NCI-H510A treated with DMSO at 0.1 percent for 48 hours (cell line): ENCODE measurements around the gene IL17RE.
"Not testable (repeated sequence)": the region's sequence is repeated elsewhere in the genome, so short reads cannot be mapped to it uniquely, and the experiment has no call there.

Experiments
- DNase-seq: peaks from one replicate; lab custom pipeline; 2025; lab: John Stamatoyannopoulos, UW

Gene IL17RE

DNA sequence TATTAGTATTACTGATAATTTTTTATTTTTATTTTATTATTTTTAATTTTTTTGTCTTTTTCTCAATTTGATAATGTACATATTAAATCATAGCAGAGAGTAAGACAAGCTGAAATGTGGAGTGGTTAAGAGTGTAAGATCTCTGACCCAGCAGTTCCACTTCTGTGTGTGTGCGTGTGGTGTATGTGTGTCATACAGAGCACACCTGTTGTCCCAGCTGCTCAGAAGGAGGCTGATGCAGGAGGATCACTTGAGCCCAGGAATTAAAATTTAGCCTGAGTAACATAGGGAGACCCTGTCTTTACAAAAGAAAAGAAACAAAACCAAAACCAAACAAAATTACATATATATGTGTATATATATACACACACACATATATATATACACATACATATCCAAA lies 21.2 kb upstream of the IL17RE start:
- peak; percentile 6 for DNase-seq

GRCh38 chr3:9883706-9884554 lies 18.7 kb upstream of the IL17RE start:
- no peak for DNase-seq

GRCh38 chr3:9884555-9885165 lies 18.0 kb upstream of the IL17RE start:
- no peak for DNase-seq

GRCh38 chr3:9886328-9886727 lies 16.3 kb upstream of the IL17RE start:
- no peak for DNase-seq

DNA sequence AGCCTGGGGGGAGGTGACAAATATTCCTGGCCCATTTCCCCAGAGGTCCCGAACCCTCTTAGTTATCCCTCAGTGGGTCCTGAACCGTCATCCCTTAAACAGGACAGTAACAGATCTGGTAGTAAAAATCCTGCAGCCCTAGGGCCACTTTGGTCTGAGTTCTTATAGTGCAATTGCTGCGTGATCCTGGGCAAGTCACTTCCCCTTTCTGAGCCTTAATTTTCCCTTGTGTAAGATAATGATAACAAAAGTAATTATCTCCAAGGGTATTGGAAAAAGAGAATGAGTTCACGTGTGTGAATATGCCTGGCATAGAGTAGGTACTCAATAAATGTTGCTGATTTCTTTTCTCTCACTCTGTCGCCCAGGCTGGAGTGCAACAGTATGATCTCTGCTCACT lies 15.2 kb upstream of the IL17RE start:
- no peak for DNase-seq

GRCh38 chr3:9888540-9888939 lies 14.1 kb upstream of the IL17RE start:
- no peak for DNase-seq

DNA sequence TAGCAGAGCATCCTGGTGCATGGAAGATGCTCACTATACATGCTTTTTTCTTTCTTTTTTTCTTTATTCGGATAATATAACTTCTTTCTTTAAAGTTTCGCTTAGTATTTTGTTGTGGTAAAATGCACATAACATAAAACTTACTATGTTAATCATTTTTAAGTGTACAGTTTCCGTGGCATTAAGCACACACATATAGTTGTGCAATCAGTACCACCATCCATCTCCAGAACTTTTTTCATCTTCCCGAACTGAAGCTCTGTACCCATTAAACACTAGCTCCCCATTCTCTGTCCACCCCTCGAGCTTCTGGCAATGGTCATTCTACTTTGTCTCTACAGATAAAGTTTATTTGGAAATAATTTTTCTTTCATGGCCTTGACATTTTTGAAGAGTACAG lies 13.2 kb upstream of the IL17RE start:
- no peak for DNase-seq

- peak; percentile 50 for DNase-seq
These were observed 12.2 kb upstream of the IL17RE start, which contains the start of gene JAGN1 for GRCh38 chr3:9890249-9891071. Gene JAGN1, plus strand, starts transcription at chr3:9890610. Its CDS starts 113 bp downstream, at chr3:9890723.

- no peak for DNase-seq
These were observed 11.5 kb upstream of the IL17RE start for GRCh38 chr3:9891072-9891622.

- DNase-seq, result no peak
These were observed 8.9 kb upstream of the IL17RE start for GRCh38 chr3:9893739-9894138.

DNA sequence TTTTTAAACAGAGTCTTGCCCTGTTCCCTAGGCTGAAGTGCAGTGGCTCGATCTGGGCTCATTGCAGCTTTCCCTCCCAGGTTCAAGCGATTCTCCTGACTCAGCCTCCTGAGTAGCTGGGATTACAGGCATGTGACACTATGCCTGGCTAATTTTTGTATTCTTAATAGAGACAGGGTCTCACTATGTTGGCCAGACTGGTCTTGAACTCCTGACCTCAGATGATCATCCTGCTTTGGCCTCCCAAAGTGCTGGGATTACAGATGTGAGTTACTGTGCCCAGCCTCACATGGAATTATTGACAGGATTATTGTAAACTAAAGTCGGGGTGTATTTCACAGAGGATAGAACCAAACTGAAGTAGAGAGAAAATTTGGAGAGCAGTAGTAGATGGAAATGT lies 6.9 kb upstream of the IL17RE start:
- not testable (repeated sequence) for DNase-seq

DNA sequence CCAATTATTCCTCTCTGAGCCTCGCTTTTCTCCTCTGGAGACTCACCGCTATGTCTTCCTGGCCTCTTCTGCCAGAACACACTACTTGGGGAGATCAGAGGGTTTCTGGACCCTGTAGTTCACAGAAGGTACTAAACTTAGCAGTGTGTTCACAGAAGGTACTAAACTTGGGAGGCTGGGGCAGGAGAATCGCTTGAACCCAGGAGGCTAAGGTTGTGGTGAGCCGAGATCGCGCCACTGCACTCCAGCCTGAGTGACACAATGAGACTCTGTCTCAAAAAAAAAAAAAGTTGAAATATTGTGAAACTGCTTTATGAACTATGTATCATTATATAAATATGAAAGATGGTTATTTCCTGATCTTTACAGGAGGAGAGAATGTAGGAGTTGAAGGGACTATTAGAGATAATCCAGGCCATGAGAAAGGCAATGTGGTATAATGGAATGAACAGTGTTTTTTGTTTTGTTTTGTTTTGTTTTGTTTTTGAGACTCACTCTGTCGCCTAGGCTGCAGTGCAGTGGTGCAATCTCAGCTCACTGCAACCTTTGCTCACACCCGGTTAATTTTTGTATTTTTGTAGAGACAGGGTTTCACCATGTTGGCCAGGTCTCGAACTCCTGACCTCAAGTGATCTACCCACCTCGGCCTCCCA lies 5.8 kb upstream of the IL17RE start:
- DNase-seq, result not testable (repeated sequence)

DNA sequence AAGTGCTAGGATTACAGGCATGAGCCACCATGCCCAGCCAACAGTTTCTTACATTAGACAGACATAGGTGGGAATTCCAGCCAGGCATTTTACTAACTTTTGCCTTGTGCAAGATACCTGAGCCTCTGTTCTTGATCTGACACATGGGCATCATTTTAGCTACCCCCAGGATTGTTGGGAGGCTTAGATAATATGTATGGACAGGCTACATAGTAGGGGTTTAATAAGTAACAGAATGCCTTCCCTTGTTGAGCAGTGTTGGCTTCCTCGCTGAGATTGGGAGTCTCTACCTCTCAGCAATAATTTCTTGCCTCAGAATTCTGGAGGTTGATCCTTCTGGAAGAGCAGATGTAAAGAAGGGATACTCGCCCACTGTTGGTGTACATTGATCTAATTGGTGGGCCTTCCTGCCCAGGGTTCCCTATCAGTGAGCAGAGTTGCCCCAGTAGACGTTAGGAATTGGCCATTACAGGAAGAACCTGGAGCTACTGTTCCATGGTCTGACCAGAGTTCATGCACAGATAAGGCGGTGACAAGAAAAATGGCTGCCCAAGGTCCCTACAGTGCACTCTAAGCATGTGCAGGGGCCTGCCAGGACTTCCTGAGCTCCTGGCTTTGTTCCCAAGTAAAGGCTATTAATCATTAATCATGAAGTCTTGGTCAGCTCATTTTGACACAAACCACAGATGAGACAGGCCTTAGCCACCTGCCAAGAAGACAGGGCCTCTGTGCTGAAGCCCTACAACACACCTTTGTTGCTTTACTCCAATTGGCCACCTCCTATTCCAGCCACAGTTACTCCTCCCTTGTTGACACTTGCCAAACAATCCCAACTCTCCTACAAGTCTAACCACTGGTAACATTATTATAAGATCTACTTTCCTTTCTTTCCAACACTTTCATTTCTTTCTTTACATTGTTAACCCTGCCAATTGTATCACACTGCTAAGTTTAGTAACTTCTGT lies 5.0 kb upstream of the IL17RE start:
- peak; percentile 14 for DNase-seq

GRCh38 chr3:9898467-9899241 lies 4.0 kb upstream of the IL17RE start:
- no peak for DNase-seq

DNA sequence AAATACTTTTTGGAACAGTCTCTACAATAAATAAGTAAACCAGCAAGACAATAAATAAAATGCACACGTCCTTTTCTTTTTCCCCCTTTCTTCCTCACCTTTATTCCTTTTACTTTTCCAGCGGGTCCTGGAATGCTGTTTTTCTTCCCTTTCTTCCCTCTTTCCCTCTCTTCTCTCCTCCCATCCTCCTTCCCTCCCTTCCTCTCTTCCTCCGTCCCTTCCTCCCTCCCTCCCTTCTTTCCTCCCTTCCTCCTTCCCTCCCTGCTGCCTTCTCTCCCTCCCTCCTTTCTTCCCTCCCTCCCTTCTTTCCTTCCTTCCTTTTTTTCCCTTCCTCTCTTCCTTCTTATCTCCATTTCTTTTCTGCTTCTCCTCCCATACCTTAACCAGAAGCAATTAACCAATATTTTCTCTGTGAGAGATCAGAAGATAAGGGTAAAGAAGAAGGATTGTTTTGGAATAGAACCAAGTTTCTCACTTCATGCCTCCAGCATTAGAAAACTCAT lies 3.3 kb upstream of the IL17RE start:
- DNase-seq, result no peak

GRCh38 chr3:9900965-9901415 lies 1.7 kb upstream of the IL17RE start:
- DNase-seq, result not testable (repeated sequence)

DNA sequence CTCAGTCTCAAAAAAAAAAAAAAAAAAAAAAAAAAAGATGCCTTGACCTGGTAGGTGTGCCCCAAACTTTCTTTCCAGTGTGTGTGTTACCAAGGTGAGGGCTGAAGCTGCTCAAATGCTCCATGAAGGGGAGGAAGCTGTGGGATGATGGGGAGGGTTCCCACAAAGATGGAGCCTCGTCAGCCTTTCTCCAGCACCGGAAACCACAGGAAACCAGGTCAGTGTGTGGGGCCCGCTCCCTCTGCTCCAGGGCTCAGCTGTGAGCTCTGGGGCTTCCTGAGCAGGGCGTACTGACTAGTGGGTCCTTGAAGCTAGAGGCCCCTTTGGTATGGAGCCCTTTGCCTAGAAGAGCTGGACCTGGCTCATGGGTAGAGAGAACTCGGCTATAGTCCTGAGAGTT lies 681 bp upstream of the IL17RE start:
- DNase-seq, result no peak

- DNase-seq, result no peak
These were observed 583 bp downstream of the IL17RE start for GRCh38 chr3:9903238-9903624.

DNA sequence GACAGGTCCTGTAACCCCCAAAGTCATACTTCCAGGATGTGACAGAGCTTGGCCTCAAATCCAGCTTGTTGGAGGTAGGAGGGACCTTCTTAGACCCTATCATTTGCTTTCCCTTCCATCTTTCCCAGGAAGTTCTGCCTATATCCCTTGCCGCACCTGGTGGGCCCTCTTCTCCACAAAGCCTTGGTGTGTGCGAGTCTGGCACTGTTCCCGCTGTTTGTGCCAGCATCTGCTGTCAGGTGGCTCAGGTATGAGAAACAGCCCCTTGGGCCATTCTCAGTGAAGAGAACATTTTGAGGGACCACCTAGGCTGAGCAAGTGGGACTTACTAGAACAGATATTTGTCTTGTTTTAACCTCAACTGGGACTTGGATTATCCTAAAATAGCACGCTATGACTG lies 1.3 kb downstream of the IL17RE start:
- peak; percentile 14 for DNase-seq

DNA sequence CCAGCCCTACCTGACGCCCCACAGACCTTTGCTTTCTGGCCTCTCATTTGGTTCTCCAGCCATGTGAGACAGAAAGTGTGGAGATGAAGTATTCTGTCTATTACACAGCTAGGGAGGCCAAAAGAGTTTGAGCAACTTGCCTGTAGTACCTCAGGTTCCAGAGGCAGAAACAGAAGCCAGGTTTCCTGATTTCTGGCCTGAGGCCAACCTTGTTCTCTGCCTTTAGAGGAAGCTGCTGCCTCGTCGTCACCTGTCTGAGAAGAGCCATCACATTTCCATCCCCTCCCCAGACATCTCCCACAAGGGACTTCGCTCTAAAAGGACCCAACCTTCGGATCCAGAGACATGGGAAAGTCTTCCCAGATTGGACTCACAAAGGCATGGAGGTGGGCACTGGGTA lies 3.8 kb downstream of the IL17RE start:
- DNase-seq, result no peak
